WERI-Rb-1 (cell line): ENCODE measurements around the gene SERPINA4.

ENCODE experiments used
- DNase-seq: peaks from one replicate; pipeline ENCODE4 v3.0.0-alpha.2; 2020
- H3K27ac ChIP-seq: fragments of 250-450 bp; sonication (Bioruptor Pico); 2 replicates; pipeline ENCODE4 v1.5.1; 2020; ENCODE audit warnings: mild to moderate bottlenecking, moderate library complexity
- H3K27me3 ChIP-seq: fragments of 250-450 bp; sonication (Bioruptor Pico); 2 replicates; pipeline ENCODE4 v1.5.1; 2021; ENCODE audit warnings: mild to moderate bottlenecking, low read depth, moderate library complexity; ENCODE audit not compliant: insufficient read depth, severe bottlenecking
- H3K36me3 ChIP-seq: fragments of 250-450 bp; sonication (Bioruptor Pico); 2 replicates; pipeline ENCODE4 v1.5.1; 2020; ENCODE audit warnings: mild to moderate bottlenecking, moderate library complexity
- H3K4me3 ChIP-seq: 2 replicates; pipeline ENCODE4 v1.5.1; 2011; ENCODE audit warnings: low read depth, mild to moderate bottlenecking, control low read depth, low read length
- H3K9me3 ChIP-seq: fragments of 250-450 bp; sonication (Bioruptor Pico); 2 replicates; pipeline ENCODE4 v1.5.1; 2021; ENCODE audit warnings: mild to moderate bottlenecking, moderate library complexity; ENCODE audit not compliant: severe bottlenecking
- TF ChIP-seq, protein P1 (sequence below): IDR thresholded peaks from 2 replicates; pipeline ENCODE4 v1.5.1; 2011; ENCODE audit warnings: low read depth, mild to moderate bottlenecking, control low read depth, inconsistent platforms, low read length

SERPINA4 gene

DNA sequence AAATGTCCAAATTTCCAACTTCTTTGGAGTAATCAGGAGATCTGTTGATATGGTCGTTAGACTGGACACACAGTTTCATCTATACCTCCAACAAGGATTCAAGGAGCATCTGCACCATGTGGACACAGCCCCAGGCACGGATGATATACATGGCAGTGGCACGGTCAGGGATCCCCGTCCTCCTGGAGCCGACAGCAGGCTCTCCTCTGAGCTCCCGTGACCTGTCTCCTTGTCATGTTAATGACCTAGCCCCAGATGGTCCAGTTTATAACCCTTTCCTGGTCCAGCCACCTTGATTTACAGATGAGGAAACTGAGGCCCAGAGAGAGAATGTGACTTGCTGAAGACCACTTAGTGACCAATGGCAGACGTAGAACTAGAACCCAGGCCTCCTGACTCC is 16.5 kb upstream of the SERPINA4 start:
- Histone ChIP-seq H3K9me3 (no peaks in the 10 kb centered on the region), H3K27ac (no peak overlapping the region), H3K4me3 (no peak overlapping the region), H3K27me3 (peaks cover 50% of the 10 kb centered on the region), H3K36me3 (no peaks in the 10 kb centered on the region)
- DNase-seq, result no peak
- TF ChIP-seq, protein P1, sequence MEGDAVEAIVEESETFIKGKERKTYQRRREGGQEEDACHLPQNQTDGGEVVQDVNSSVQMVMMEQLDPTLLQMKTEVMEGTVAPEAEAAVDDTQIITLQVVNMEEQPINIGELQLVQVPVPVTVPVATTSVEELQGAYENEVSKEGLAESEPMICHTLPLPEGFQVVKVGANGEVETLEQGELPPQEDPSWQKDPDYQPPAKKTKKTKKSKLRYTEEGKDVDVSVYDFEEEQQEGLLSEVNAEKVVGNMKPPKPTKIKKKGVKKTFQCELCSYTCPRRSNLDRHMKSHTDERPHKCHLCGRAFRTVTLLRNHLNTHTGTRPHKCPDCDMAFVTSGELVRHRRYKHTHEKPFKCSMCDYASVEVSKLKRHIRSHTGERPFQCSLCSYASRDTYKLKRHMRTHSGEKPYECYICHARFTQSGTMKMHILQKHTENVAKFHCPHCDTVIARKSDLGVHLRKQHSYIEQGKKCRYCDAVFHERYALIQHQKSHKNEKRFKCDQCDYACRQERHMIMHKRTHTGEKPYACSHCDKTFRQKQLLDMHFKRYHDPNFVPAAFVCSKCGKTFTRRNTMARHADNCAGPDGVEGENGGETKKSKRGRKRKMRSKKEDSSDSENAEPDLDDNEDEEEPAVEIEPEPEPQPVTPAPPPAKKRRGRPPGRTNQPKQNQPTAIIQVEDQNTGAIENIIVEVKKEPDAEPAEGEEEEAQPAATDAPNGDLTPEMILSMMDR, result no peak

DNA sequence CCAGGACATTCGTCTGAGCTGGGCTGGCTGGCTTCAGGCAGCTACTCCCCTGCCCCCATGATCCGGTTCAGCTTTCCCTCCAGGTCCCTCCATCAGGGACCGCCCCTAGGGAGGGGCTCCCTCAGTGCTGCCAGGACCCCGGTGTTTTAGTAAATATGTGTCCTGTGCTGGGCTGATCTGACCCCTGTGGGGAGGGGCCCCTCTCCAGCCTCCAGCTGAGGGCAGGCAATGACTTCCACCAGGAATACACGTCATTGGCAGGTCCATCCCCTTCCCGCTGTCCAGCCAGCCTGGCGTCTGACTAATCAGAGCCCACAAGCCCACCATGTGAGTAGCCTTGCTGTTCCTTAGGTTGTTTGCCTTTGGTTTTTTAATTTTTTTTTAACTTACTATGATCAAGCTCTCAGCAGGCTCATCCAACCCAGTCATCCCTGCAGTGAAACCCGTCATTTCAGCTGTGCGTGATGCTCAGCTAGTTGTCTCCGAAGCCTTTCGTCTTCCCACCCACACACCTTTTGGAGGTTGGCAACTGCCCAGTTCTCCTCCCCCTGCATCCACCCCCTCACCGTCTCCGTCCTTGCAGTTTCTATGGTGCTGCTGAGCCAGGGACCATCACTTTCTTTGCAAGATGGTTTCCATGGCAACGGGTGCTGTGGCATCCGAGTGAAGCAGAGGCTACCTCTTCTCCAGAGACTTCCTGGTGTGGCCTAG is 16.0 kb upstream of the SERPINA4 start:
- DNase-seq, result no peak
- no peaks in the 10 kb centered on the region for H3K36me3 ChIP-seq
- peaks cover 53% of the 10 kb centered on the region for H3K27me3 ChIP-seq
- H3K27ac ChIP-seq, result no peak overlapping the region
- no peaks in the 10 kb centered on the region for H3K9me3 ChIP-seq
- no peak overlapping the region for H3K4me3 ChIP-seq
- TF ChIP-seq, protein P1, result no peak

DNA sequence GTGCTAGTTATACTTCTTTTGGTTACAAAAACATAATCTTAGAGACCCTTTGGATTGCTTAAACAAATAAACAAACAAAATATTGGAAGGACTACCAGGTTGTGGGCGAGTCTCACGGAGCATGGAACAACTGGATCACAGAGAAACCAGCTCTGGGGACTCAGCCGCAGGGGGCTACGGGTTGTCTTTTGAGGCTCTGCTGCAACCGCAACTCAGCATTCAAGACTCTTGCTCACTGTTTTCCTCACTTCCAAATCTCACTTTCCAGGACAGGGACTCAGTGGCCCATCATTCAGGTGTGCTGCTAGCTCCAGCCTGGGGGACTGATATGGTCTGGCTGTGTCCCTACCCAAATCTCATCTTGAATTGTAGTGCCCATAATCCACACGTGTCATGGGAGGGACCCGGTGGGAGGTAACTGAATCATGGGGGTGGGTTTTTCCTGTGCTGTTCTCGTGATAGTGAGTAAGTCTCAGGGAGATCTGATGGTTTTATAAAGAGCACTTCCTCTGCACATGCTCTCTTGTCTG is 14.0 kb upstream of the SERPINA4 start:
- no peak for DNase-seq
- H3K27ac ChIP-seq, result no peak overlapping the region
- no peak overlapping the region for H3K4me3 ChIP-seq
- no peaks in the 10 kb centered on the region for H3K9me3 ChIP-seq
- TF ChIP-seq, protein P1, result no peak
- H3K36me3 ChIP-seq, result no peaks in the 10 kb centered on the region
- peaks cover 63% of the 10 kb centered on the region for H3K27me3 ChIP-seq

DNA sequence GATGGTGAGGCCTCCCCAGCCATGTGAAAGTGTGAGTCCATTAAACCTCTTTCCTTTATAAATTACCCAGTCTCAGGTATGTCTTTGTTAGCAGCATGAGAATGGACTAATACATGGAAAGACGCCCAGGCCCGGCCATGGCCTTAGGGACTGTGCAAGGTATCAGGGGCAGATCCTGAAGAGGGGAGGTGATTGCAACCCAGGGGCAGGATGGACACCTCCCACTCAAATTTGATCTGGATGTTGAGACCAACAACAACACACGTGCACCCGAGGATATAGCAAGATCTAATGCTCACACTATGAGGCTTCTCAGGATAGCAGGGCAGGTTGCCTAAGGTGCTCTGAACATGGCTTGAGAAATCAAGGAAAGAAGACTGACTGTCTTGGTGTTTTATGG is 13.5 kb upstream of the SERPINA4 start:
- Histone ChIP-seq H3K27ac (no peak overlapping the region), H3K27me3 (peaks cover 67% of the 10 kb centered on the region), H3K36me3 (no peaks in the 10 kb centered on the region), H3K9me3 (no peaks in the 10 kb centered on the region), H3K4me3 (no peak overlapping the region)
- TF ChIP-seq, protein P1, result no peak
- no peak for DNase-seq

DNA sequence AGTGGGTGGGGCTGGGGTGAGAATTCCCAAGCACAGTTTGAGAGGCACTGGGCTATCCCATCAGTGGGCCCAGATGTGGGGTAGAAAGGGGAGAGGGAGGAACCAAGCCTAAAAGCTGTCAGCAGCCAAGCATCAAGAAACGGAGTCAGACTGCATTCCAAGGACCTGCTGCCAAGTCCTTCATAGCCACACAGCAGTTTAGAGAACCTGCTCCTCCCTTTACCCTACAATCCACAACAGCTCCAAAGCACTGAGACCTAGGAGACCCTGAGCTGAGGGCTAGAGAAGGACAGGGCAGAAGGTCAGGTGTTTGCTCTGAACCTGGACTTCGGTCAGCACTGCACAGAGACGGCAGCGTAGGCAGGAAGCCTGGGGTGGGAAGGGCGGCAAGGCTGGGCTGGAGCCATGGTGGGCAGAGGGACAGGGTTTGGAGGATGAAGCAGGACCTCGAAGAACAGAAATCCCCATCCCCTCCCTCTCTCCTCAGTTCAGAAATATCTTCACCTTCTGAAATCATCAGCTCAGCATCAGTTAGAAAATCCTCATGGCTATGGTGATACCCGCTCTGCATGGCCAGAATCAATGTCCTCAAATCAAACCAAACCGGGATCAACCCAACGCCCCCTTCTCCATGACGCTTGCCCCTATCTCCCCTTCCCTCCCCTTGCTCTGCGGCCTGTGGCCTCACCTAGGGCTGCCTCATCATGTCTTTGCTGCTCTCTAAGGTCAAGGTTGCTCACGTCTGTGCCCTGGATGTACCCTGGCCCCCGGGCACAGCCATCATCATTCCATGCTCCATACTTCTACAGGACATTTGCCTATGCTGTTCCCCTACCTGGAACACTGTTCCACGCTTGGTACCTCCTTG is 12.9 kb upstream of the SERPINA4 start:
- peaks cover 63% of the 10 kb centered on the region for H3K27me3 ChIP-seq
- DNase-seq, result no peak
- H3K36me3 ChIP-seq, result no peaks in the 10 kb centered on the region
- TF ChIP-seq, protein P1, result no peak
- H3K9me3 ChIP-seq, result no peaks in the 10 kb centered on the region
- no peak overlapping the region for H3K4me3 ChIP-seq
- no peak overlapping the region for H3K27ac ChIP-seq
